Measurements from ENCODE around the gene PSMB2. TPM values are rescaled to one million over a fixed set of nuclear protein-coding genes. Genes with fewer than 3 reads are reported as not detected.
"Not testable (repeated sequence)": the region's sequence is repeated elsewhere in the genome, so short reads cannot be mapped to it uniquely, and the experiment has no call there.

The PSMB2 gene
- total and polyA plus RNA-seq, 2 experiments from 2014 or later: 29.0 to 106 TPM

GRCh38 chr1:35589516-35590427, 51.6 kb downstream of the PSMB2 start:
- Histone ChIP-seq H3K36me3 (ENCODE audit: low read depth) (no peaks in the 10 kb centered on the region), H3F3A (ENCODE audit: insufficient read depth) (no peaks in the 10 kb centered on the region), H3K79me2 (ENCODE audit: insufficient read depth) (no peaks in the 10 kb centered on the region), H3K4me1 (ENCODE audit: insufficient read depth) (no peaks in the 10 kb centered on the region), H3K9me3 (ENCODE audit: low read depth) (no peaks in the 10 kb centered on the region), H3K4me2 (ENCODE audit: unreplicated experiment) (no peak overlapping the region), H3K9me2 (ENCODE audit: insufficient read depth) (no peaks in the 10 kb centered on the region), H3K27me3 (replicated peaks; ENCODE audit: insufficient read depth) (no peaks in the 10 kb centered on the region), H3K27ac (no peak overlapping the region), H3K4me3 (no peak overlapping the region), H3K9ac (no peak overlapping the region), H4K20me1 (ENCODE audit: insufficient read depth) (no peaks in the 10 kb centered on the region), H2AFZ (no peak overlapping the region)
- no peak for DNase-seq
- TF ChIP-seq EZH2 (IDR thresholded peaks at IDR 0.05; ENCODE audit: insufficient read depth, poor library complexity, severe bottlenecking) (no peak), EZH2phosphoT487 (IDR thresholded peaks at IDR 0.05; ENCODE audit: insufficient read depth, low read depth) (no peak)
- in situ Hi-C loops (cut with MboI): no loop called here
- WGBS, 2 experiments (ENCODE audit: low coverage in 1 of 2, low lambda C conversion rate in 2 of 2, missing lambda C conversion rate in 2 of 2): 95 to 97% methylated on average over 15 of the region's 15 CpGs

- DNase-seq: no peak
- 77 to 79% methylated on average over 20 to 21 of the region's 21 CpGs for WGBS, 2 experiments (ENCODE audit: low coverage in 1 of 2, low lambda C conversion rate in 2 of 2, missing lambda C conversion rate in 2 of 2)
- H2AFZ ChIP-seq: no peak overlapping the region
- no peaks in the 10 kb centered on the region for H3F3A ChIP-seq (ENCODE audit: insufficient read depth)
- H3K79me2 ChIP-seq (ENCODE audit: insufficient read depth): no peaks in the 10 kb centered on the region
- H3K27ac ChIP-seq: no peak overlapping the region
- no peak overlapping the region for H3K9ac ChIP-seq
- H4K20me1 ChIP-seq (ENCODE audit: insufficient read depth): no peaks in the 10 kb centered on the region
- no peak overlapping the region for H3K4me2 ChIP-seq (ENCODE audit: unreplicated experiment)
- TF ChIP-seq EZH2phosphoT487 (IDR thresholded peaks at IDR 0.05; ENCODE audit: insufficient read depth, low read depth): no peak
- no peak for TF ChIP-seq EZH2 (IDR thresholded peaks at IDR 0.05; ENCODE audit: insufficient read depth, poor library complexity, severe bottlenecking)
- H3K4me3 ChIP-seq: no peak overlapping the region
- no peaks in the 10 kb centered on the region for H3K4me1 ChIP-seq (ENCODE audit: insufficient read depth)
- H3K27me3 ChIP-seq (replicated peaks; ENCODE audit: insufficient read depth): no peaks in the 10 kb centered on the region
- no peaks in the 10 kb centered on the region for H3K9me3 ChIP-seq (ENCODE audit: low read depth)
- no peaks in the 10 kb centered on the region for H3K9me2 ChIP-seq (ENCODE audit: insufficient read depth)
- in situ Hi-C loops (cut with MboI): no loop called here
- H3K36me3 ChIP-seq (ENCODE audit: low read depth): no peaks in the 10 kb centered on the region
These were observed 53.0 kb downstream of the PSMB2 start for GRCh38 chr1:35588197-35588910.

- Histone ChIP-seq H3K4me2 (ENCODE audit: unreplicated experiment) (no peak overlapping the region), H4K20me1 (ENCODE audit: insufficient read depth) (no peaks in the 10 kb centered on the region), H3K4me1 (ENCODE audit: insufficient read depth) (no peaks in the 10 kb centered on the region), H3K9ac (no peak overlapping the region), H3K27me3 (replicated peaks; ENCODE audit: insufficient read depth) (no peaks in the 10 kb centered on the region), H3K27ac (no peak overlapping the region), H3K9me3 (ENCODE audit: low read depth) (no peaks in the 10 kb centered on the region), H2AFZ (no peak overlapping the region), H3K79me2 (ENCODE audit: insufficient read depth) (no peaks in the 10 kb centered on the region), H3K9me2 (ENCODE audit: insufficient read depth) (no peaks in the 10 kb centered on the region), H3K4me3 (no peak overlapping the region), H3K36me3 (ENCODE audit: low read depth) (no peaks in the 10 kb centered on the region), H3F3A (ENCODE audit: insufficient read depth) (no peaks in the 10 kb centered on the region)
- in situ Hi-C loops (cut with MboI): no loop called here
- DNase-seq: no peak
- 76% methylated on average over 6 of the region's 6 CpGs for WGBS, 2 experiments (ENCODE audit: low coverage in 1 of 2, low lambda C conversion rate in 2 of 2, missing lambda C conversion rate in 2 of 2)
- TF ChIP-seq EZH2 (IDR thresholded peaks at IDR 0.05; ENCODE audit: insufficient read depth, poor library complexity, severe bottlenecking) (no peak), EZH2phosphoT487 (IDR thresholded peaks at IDR 0.05; ENCODE audit: insufficient read depth, low read depth) (no peak)
These were observed 53.6 kb downstream of the PSMB2 start for GRCh38 chr1:35587736-35588135.

GRCh38 chr1:35586808-35587207, 54.5 kb downstream of the PSMB2 start:
- Histone ChIP-seq H3K36me3 (ENCODE audit: low read depth) (no peaks in the 10 kb centered on the region), H3K4me2 (ENCODE audit: unreplicated experiment) (no peak overlapping the region), H3K4me1 (ENCODE audit: insufficient read depth) (no peaks in the 10 kb centered on the region), H3F3A (ENCODE audit: insufficient read depth) (no peaks in the 10 kb centered on the region), H3K9me2 (ENCODE audit: insufficient read depth) (no peaks in the 10 kb centered on the region), H3K27me3 (replicated peaks; ENCODE audit: insufficient read depth) (no peaks in the 10 kb centered on the region), H3K9ac (no peak overlapping the region), H4K20me1 (ENCODE audit: insufficient read depth) (no peaks in the 10 kb centered on the region), H3K9me3 (ENCODE audit: low read depth) (no peaks in the 10 kb centered on the region), H3K27ac (no peak overlapping the region), H3K4me3 (no peak overlapping the region), H3K79me2 (ENCODE audit: insufficient read depth) (no peaks in the 10 kb centered on the region), H2AFZ (no peak overlapping the region)
- no peak for DNase-seq
- 96 to 98% methylated on average over 7 of the region's 7 CpGs for WGBS, 2 experiments (ENCODE audit: low coverage in 1 of 2, low lambda C conversion rate in 2 of 2, missing lambda C conversion rate in 2 of 2)
- in situ Hi-C loops (cut with MboI): no loop called here
- TF ChIP-seq EZH2 (IDR thresholded peaks at IDR 0.05; ENCODE audit: insufficient read depth, poor library complexity, severe bottlenecking) (no peak), EZH2phosphoT487 (IDR thresholded peaks at IDR 0.05; ENCODE audit: insufficient read depth, low read depth) (no peak)

- H3K27me3 ChIP-seq (replicated peaks; ENCODE audit: insufficient read depth); in situ Hi-C loops (cut with MboI); H3K4me2 ChIP-seq (ENCODE audit: unreplicated experiment); H3F3A ChIP-seq (ENCODE audit: insufficient read depth); H2AFZ ChIP-seq; H3K27ac ChIP-seq; H3K4me1 ChIP-seq (ENCODE audit: insufficient read depth); H4K20me1 ChIP-seq (ENCODE audit: insufficient read depth); DNase-seq; H3K9me2 ChIP-seq (ENCODE audit: insufficient read depth); H3K36me3 ChIP-seq (ENCODE audit: low read depth); H3K9ac ChIP-seq; H3K79me2 ChIP-seq (ENCODE audit: insufficient read depth); H3K9me3 ChIP-seq (ENCODE audit: low read depth); H3K4me3 ChIP-seq: not testable (repeated sequence)
- 92 to 96% methylated on average over 1 of the region's 1 CpG for WGBS, 2 experiments (ENCODE audit: low coverage in 1 of 2, low lambda C conversion rate in 2 of 2, missing lambda C conversion rate in 2 of 2)
These were observed 55.5 kb downstream of the PSMB2 start for GRCh38 chr1:35585805-35586204.

All from GM23248 (cell line).